Activated CD4-positive, alpha-beta T cell treated with anti-CD3 and anti-CD28 coated beads for 24 hours (primary cell): ENCODE data around the gene TK1.

Experiments
- DNase-seq, 2 donors: peaks; one replicate each; pipeline ENCODE4 v3.0.0-alpha.2; 2020; ENCODE audit warnings: low read depth in 2 of 2

The TK1 gene

DNA sequence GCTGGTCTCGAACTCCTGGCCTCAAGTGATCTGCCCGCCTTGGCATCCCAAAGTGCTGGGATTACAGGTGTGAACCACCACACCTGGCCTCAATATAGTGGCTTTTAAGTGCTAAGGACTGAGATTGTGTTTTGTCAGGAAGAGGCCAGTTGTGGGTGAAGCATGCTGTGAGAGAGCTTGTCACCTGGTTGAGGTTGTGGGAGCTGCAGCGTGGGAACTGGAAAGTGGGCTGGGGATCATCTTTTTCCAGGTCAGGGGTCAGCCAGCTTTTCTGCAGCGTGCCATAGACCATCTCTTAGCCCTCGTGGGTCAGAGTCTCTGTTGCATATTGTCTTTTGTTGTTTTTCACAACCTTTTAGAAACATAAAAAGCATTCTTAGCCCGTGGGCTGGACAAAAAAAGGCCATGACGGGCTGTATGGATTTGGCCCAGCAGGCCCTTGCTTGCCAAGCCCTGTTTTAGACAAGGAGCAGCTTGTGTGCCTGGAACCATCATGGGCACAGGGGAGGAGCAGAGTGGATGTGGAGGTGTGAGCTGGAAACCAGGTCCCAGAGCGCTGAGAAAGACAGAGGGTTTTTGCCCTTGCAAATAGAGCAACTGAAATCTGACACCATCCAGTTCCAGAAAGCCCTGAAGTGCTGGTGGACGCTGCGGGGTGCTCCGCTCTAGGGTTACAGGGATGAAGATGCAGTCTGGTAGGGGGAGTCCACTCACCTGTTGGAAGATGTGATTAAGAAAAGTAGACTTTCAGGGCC is 32.7 kb upstream of the TK1 start:
- DNase-seq = no peak

DNA sequence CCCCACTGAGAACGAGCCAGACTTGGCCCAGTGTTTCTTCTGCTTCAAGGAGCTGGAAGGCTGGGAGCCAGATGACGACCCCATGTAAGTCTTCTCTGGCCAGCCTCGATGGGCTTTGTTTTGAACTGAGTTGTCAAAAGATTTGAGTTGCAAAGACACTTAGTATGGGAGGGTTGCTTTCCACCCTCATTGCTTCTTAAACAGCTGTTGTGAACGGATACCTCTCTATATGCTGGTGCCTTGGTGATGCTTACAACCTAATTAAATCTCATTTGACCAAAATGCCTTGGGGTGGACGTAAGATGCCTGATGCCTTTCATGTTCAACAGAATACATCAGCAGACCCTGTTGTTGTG is 27.8 kb upstream of the TK1 start:
- no peak for DNase-seq

DNA sequence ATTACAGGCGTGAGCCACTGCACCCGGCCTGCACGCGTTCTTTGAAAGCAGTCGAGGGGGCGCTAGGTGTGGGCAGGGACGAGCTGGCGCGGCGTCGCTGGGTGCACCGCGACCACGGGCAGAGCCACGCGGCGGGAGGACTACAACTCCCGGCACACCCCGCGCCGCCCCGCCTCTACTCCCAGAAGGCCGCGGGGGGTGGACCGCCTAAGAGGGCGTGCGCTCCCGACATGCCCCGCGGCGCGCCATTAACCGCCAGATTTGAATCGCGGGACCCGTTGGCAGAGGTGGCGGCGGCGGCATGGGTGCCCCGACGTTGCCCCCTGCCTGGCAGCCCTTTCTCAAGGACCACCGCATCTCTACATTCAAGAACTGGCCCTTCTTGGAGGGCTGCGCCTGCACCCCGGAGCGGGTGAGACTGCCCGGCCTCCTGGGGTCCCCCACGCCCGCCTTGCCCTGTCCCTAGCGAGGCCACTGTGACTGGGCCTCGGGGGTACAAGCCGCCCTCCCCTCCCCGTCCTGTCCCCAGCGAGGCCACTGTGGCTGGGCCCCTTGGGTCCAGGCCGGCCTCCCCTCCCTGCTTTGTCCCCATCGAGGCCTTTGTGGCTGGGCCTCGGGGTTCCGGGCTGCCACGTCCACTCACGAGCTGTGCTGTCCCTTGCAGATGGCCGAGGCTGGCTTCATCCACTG is 27.3 kb upstream of the TK1 start, which contains the start of gene BIRC5:
Gene BIRC5, plus strand, starts transcription at position 238 of the 690 bp plus-strand sequence. Its CDS starts 64 bp downstream, at position 302.
- DNase-seq = peak; percentile 85 to 91

DNA sequence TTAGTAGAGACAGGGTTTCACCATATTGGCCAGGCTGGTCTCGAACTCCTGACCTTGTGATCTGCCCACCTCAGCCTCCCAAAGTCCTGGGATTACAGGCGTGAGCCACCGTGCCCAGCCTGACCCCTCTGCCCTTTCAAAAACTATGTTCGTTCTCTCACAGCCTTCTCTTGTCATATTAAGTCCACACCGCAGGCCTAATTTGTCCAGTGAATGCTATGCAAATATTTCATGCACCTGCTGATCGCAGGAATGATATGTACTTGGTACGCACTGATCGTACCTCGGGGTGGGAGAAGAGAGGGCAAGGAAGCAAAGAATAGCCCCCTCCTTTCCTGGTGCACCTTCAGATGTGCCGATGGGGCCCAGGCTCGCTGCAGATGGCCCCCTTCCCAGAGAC is 24.2 kb upstream of the TK1 start:
- DNase-seq = no peak

DNA sequence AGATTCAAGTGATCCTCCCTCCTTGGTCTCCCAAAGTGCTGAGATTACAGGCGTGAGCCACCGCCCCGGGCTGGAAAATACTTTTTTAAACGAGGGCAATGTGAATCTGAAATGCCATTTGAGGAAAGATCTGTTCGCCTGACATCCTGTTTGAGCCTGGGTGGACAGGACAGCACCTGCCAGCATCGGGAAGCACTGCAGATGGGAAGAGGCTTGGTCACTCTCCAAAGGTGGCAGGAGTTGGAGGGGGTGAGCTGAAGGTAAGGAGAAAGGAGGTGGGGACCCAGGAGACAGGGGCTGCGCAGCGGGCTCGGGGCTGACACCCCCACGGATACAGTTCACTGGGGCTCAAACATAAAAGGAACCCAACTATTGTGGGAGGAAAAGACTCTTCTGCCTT is 23.3 kb upstream of the TK1 start:
- no peak for DNase-seq

DNA sequence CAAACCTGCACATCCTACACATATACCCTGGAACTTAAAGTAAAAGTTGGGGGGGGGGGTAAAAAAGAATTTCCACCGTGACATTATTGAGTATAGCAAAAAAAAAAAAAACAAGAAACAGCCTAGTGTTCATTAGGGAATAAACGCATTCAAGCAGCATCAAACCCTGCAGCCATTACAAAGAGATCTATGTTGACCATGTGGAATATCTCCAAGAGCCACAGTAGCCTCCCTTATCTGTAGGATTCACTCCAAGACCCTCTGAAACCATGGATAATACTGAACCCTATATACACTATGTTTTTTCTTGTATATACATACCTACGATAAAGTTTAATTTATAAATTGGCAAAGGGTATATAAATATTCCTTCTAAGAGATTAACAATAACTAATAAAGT is 21.6 kb upstream of the TK1 start:
- no peak for DNase-seq

DNA sequence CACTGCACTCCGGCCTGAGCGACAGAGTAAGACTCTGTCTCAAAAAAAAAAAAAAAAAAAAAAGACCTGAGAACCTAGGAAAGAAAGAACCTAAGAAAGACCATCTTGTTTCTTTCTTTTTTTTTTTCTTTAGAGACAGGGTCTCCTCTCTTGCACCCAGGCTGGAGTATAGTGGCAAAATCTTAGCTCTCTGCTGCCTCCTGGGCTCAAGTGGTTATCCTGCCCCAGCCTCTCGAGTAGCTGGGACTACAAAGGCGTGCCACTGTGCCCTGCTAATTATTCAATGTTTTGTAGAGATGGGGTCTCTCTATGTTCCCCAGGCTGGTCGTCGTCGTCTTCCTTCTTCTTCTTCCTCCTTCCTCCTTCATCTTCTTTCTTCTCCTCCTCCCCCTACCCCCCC is 19.4 kb upstream of the TK1 start:
- no peak for DNase-seq

- DNase-seq = no peak
Observed at GRCh38 chr17:78205124-78205775, 18.4 kb upstream of the TK1 start.

DNA sequence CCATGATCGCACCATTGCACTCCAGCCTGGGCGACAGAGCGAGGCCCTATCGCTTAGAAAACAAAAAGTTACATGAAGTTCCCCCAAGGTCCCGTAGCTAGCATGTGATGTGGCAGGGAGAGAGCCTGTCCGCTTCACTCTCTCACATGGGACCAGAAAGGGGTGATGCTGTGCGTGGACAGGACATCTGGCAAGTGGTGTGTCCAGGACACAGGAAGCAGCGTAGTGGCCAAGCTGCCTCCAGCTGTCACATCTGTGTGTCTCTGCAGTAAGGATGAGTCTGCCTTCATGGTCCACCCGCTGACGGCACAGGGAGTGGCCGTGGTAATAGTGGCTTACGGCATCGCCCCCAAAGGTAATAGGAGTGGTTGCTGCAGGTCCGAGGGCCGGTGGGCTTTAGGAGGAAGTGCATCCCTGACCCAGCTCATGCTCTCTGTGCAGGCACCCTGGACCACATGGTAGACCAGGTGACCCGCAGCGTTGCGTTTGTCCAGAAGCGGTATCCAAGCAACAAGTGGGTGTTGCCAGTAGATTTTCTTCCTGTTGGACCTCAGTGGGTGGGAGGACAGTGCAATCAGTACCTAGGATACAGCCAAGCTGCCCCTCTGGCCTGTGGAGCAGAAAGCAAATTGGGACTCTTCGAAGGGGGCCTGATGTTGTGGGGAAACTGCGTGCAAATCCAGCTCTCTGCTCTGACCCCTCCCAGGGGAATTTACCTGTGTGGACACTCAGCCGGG is 17.7 kb upstream of the TK1 start:
- DNase-seq = no peak

- DNase-seq = no peak
Observed at GRCh38 chr17:78202666-78203065, 15.8 kb upstream of the TK1 start.

DNA sequence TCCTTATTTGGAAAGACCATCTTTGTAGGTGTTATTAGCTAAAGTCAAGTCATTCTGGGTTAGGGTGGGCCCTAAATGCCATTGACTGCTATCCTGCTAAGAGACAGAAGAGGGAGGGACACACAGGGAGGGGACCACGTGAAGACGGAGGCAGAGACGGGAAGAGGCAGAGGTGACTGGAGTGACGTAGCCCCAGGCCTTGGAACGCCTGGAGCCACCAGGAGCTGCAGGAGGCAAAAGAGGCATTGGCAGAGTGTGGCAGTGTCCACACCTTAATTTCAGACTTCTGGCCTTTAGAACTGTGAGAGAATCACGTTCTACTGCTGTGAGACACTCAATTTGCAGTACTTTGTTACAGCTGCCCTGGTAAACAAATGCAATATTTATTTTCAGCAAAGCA is 13.6 kb upstream of the TK1 start:
- DNase-seq = no peak

DNA sequence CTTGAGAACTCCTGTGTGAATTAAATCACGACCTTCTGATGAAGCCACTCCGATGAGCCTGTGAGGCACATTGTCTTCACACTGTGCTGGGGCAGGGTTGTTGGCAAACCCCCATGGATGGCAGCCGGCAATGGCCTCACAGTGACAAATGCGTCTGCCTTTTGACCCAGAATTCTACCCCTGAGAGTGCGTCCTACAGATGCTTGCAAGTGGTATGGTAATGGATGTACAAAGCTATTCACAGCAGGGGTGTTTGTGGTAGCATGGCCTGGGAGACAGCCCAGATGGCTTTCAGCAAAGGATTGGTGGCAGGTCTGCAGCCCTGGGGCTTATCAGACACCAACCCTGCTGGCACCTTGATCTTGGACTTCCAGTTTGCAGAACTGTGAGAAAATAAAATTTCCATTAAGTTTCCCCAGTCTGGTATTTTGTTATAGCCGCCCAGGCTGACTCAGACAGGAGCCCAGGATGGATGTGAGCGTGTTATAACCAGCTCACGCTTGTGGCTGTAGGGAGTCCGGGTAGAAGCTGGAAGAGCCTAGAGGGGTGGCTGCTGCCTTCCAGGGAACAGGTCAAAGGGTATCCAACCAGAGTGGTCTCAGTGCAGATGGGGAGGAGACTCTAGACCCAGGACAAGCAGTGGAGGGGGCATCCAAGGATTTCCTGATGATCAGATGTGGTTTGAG is 10.4 kb upstream of the TK1 start:
- no peak for DNase-seq

DNA sequence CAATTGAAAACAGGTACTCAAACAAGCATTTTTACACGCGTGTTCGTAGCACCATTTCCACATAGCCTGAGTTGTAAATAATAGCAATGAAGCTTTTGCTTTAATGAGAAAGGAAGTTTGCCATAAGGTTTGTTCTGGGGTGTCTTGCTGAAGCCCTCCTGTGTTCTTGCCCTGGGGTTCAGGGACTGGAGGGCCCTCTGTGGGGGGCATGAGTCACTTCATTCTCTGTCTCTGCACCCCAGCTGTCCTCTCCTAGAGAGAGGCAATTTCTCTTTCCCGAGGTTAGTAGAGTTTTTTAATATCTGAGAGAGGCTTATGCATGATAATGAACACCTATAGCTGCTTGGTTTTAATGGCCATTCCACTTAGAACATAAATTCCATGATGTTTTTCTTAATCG is 9.9 kb upstream of the TK1 start:
- no peak for DNase-seq

GRCh38 chr17:78185981-78186691 is 716 bp downstream of the TK1 start:
- DNase-seq = no peak

GRCh38 chr17:78184868-78185267 is 2.0 kb downstream of the TK1 start:
- DNase-seq = no peak

DNA sequence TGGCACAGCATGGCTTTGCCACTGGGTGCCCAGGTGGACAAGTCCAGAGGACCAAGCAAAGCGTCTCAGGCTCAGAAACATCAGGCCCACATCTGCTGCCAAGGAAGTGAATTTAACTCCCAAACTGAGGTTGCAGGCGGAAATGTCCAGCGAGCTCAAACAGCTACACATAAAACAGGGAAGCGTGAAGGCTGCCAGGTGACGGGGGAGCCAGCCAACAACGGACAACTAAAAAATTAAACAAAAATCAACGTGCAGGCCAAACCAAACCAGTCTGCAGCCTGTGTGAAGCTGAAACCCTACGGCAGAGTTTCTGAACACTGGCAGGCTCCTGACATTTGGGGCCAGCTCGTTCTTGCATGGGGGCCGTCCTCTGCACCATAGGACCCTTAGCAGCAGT is 2.5 kb downstream of the TK1 start:
- DNase-seq = no peak

- no peak for DNase-seq
Observed at GRCh38 chr17:78183916-78184315, 2.9 kb downstream of the TK1 start.

GRCh38 chr17:78182504-78182903 is 4.3 kb downstream of the TK1 start:
- DNase-seq = no peak

DNA sequence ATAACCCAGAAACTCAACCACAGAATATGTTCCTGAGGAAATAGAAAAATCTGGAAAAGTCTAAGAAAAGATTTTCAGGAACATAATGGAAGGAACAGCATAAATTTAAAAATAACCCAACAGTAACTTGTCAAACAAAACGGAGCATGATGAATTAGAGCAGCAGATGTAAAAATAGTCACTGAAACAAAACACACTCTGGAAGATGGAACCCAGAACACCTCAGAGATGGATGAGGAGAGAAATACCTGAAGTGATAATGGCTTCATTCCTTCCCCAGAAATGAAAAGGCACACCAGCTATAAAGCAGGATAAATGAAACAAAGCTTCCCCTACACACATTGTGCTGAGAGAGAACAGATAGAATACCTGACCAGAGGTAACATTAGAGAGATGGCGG is 6.3 kb downstream of the TK1 start:
- no peak for DNase-seq

DNA sequence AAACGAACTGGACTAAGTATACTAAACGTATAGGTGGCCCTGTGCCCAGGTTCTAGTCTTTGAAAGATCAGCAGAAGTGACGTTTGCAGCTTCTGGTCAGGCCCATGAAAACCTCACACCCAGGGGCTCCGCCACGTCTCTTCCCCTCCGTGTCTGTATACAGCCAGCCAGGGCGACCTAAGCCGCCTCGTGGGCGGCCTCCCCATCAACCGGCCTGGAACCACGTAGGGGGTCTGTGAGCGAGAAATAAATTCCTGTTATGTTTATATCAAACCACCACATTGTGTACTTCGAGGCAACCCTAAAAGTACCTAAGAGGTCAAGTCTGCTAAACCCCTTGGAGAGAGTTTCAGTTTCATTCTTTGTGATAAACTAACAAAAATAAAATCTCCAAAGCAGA is 6.8 kb downstream of the TK1 start:
- no peak for DNase-seq

DNA sequence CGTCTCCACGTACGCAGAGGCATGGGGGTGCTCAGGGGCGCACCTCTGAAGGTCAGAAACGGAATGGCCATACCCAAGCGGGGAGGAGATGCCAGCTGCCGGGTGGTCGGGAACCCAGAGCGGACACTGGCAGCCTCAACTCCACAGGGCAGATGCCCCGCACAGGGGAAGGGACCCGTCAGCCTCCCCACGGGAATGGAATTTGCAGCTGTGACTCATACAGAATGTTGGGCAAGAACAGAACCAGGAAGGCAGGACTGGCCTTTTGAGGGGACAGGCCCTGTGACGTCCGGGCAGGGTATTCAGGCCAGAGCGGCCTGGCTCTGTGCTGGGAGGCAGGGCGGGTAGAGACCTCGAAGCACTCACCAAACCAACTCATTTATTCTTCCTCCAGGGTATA is 7.5 kb downstream of the TK1 start:
- DNase-seq = no peak
